A549 treated with ZK216348 at 1 μM for 4 hours (cell line): Measurements from ENCODE around the gene PIEZO1. TPM values are rescaled to one million over a fixed set of nuclear protein-coding genes. Genes with fewer than 3 reads are reported as not detected.

ENCODE experiments used
- total RNA-seq: library from RNA; stranded (reverse); fragments of 200-300 nt; extraction: Qiagen RNA extraction; gene quantifications from 5 replicates; pipeline ENCODE4 v1.2.3, GENCODE V29; 2022; ENCODE audit warnings: low read depth

Gene PIEZO1, protein sequence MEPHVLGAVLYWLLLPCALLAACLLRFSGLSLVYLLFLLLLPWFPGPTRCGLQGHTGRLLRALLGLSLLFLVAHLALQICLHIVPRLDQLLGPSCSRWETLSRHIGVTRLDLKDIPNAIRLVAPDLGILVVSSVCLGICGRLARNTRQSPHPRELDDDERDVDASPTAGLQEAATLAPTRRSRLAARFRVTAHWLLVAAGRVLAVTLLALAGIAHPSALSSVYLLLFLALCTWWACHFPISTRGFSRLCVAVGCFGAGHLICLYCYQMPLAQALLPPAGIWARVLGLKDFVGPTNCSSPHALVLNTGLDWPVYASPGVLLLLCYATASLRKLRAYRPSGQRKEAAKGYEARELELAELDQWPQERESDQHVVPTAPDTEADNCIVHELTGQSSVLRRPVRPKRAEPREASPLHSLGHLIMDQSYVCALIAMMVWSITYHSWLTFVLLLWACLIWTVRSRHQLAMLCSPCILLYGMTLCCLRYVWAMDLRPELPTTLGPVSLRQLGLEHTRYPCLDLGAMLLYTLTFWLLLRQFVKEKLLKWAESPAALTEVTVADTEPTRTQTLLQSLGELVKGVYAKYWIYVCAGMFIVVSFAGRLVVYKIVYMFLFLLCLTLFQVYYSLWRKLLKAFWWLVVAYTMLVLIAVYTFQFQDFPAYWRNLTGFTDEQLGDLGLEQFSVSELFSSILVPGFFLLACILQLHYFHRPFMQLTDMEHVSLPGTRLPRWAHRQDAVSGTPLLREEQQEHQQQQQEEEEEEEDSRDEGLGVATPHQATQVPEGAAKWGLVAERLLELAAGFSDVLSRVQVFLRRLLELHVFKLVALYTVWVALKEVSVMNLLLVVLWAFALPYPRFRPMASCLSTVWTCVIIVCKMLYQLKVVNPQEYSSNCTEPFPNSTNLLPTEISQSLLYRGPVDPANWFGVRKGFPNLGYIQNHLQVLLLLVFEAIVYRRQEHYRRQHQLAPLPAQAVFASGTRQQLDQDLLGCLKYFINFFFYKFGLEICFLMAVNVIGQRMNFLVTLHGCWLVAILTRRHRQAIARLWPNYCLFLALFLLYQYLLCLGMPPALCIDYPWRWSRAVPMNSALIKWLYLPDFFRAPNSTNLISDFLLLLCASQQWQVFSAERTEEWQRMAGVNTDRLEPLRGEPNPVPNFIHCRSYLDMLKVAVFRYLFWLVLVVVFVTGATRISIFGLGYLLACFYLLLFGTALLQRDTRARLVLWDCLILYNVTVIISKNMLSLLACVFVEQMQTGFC (N-terminal part only)
- 76.0 to 155 TPM (median 134 TPM) in 5 replicates for total RNA-seq

DNA sequence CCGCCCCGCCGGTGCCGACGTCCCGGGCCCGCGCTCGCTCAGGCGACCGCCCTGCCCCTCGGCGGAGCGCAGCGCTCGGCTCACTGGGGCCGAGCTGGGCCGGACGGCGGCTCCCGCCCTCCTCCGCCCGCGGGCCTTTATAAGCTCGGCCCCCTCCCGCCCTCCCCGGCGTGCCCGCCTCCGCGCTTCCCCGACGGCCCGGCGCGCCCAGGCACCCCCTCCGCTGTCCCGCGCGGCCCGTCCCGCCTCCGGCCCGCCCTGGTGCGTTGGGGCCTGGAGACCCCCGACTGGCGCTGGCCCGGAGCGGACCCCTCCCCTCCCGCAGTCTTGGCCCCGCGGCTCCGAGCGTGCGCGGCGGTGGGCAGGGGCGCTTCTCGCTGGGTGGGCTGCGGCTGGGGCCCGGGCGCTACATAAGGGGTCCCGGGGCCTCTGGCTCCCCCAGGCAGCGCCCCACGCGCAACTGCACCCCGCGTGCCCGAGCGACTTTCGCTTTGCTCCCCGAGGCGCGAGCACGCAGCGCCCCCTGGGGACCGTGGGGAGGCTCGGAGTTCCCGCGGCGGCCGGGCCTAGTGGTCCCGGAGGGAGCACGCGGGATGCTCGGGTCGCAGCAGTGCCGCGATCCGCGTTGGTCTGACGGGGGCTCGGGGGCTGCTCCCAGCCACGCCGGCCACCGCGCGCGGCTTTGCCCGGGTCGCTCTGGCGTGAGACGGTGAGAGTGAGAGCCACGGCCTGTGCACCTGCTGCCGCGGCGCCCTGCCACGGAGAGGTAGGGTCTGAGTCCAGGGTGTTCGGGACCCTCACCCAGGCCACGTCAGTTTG is at the start of gene PIEZO1:
Gene PIEZO1, minus strand, starts transcription at position 115 of the 819 bp plus-strand sequence. CDS start 256 bp downstream, outside the sequence.

DNA sequence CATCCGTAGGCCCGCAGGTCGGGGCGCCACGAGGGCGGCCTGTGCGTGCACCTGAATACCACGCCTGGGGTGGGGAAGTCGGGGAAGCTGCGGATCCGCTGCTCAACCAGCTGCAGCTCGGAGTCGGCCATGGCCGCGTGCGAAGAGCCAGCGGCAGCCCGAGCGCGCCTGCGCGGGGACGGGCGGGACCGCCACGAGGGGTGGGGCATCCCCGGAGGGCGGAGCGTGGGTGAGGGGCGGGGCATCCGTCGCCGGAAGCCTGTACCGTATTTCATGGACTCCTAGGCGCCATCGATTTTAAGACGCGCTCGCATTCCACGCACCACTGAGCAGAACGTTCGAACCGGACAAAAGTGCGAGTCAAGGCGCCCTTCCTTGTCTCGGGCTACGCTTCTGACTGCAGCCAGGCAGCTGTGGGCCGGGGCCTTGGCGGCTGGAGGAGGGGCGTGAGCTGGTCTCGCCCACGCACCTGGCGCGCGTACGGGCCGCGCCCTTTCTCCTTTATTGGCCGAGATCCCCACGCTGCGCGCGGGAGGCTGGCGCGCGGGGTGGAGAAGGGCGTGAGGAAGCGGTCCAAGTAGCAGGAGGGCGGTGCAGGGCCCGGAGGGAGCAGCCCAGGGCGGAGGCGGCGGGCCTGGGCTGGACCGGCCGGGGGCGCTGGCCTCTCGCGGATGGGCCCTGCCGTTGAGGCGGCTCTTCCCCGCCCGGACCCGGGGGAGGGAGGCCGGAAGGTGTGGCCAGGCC is 26.9 kb upstream of the PIEZO1 start, which contains the start of gene APRT:
Gene APRT, minus strand, starts transcription at position 160 of the 744 bp plus-strand sequence. Its CDS starts 29 bp downstream, at position 131.

DNA sequence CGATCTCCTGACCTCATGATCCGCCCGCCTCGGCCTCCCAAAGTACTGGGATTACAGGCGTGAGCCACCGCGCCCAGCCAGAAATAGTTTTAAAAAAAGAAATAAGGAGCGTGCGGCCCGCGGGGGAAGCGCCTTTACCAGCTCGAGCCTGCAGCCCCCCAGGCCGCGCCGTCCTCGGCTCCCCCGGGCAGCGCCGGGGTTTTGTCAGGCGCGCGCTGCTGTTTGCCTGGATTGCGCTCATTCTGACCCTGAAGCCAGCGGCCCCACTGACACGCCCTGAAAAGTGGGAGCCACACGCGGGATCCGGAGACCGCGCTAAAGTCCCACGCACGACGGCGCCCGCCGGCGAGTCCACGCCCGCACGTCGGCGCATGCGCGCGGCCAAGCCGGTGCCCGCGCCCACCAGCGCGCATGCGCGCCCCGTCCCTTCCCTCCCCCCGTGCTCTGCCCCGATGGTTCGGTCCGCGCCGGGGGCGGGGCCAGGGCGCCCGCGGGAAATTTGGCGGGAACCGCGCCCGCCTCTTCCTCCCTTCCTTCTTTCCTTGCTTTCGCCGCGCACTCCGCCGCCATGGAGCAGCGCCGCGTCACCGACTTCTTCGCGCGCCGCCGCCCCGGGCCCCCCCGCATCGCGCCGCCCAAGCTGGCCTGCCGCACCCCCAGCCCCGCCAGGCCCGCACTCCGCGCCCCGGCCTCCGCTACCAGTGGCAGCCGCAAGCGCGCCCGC is 18.4 kb upstream of the PIEZO1 start, which contains the start of gene CDT1:
Gene CDT1, plus strand, starts transcription at position 526 of the 724 bp plus-strand sequence. Its CDS starts 43 bp downstream, at position 569.

DNA sequence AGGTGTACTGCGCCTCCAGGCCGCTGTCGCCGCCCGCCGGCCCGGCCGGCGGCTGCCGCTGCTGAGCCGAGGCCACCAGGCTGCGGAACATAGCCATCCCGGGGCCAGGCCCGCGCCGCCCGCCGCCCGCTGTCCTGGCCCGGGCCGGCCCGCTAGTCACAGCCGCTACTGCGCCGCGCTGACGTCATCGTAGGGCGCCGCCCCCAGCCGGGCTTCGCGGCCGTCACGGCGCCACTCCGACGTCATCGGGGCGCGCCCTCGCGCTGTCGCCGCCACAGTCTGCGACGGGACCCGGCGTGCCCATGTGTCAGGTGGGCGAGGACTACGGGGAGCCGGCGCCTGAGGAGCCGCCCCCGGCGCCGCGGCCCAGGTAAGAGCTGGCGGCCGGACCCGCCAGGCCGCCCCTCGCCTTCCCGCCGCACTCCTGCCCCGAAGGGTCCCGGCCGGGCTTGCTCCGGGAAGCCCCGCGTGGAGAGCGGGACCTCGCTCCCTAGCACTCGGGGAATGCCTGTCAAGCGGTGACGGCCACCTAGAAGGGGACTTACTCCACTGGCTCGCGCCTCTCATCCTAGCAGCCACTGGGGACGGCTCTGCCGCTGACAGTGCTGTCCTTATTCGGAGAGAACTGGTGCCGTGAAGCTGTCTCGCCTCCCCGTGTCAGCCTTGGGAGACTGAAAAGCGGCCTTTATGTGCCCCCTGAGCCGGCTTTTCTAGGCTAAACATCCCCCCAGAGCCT is 78.6 kb downstream of the PIEZO1 start, which contains the start of the genes CTU2 and RNF166:
Gene CTU2, plus strand, starts transcription at position 275 of the 736 bp plus-strand sequence. Its CDS starts 28 bp downstream, at position 303.
Gene RNF166, minus strand, starts transcription at position 180 of the 736 bp plus-strand sequence. Its CDS starts 83 bp downstream, at position 97.

DNA sequence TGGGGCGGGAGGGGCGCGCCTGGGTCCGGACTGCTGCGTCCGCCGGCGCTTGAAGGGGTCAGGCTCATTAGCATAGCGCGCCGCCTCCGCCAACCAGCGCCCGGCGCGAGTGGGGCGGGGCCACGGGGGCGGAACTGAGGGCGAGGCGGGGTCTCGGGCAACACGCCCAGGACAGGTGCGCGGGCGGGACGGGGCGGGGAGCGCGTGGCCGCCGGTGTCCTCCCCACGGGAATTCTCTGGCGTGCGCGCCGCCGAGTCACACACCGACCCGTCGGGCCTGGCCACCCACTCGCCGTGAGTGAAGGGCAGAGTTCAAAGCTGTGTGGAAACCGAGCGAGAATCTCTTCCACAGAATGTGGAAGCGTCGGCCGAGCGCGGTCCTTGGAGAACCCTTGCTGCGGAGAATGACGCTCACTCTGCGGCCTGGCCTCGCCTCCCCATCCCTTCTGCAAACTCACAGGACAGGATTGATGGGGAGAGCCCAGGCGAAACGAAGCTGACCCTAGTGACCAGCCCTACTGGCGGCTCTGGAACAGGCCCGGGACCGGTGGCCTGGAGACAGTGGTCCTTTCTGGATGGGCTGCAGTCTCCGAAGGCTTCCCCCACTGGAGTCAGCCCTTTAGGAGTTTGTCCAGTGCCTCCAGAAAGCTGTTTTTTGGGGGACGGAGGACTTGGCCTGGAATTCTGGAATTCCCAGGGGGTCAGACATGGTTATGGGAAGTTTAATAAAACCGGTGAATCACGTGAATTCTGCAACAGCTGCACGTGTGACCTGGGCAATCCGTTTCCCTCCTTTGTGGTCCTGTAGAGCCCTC is 98.4 kb downstream of the PIEZO1 start, which contains the start of gene SNAI3:
Gene SNAI3, minus strand, starts transcription at position 69 of the 815 bp plus-strand sequence. CDS start 101 bp downstream, outside the sequence.

Other genes starting within 250 kb of the PIEZO1 start
- 41.1 to 61.6 TPM (median 53.2 TPM) in 5 replicates for gene ZC3H18, start 214.8 kb downstream of the PIEZO1 start, total RNA-seq
- gene IL17C, start 146.6 kb downstream of the PIEZO1 start, total RNA-seq, result not detected in 5 replicates
- 157 to 314 TPM (median 306 TPM) in 5 replicates for gene CYBA, start 134.2 kb downstream of the PIEZO1 start, total RNA-seq
- gene MVD, start 122.1 kb downstream of the PIEZO1 start, total RNA-seq, result 16.3 to 26.2 TPM (median 22.6 TPM) in 5 replicates
- gene SNAI3, start 98.7 kb downstream of the PIEZO1 start, total RNA-seq, result 0.14 to 0.15 TPM in 2 of 5 replicates, not detected in the others
- gene RNF166, start 78.8 kb downstream of the PIEZO1 start, total RNA-seq, result 8.7 to 18.9 TPM (median 17.2 TPM) in 5 replicates
- 18.2 to 34.2 TPM (median 33.0 TPM) in 5 replicates for gene CTU2, start 78.7 kb downstream of the PIEZO1 start, total RNA-seq
- 16.4 to 34.7 TPM (median 30.6 TPM) in 5 replicates for gene CDT1, start 18.6 kb upstream of the PIEZO1 start, total RNA-seq
- 263 to 424 TPM (median 397 TPM) in 5 replicates for gene APRT, start 26.7 kb upstream of the PIEZO1 start, total RNA-seq
- 32.1 to 50.6 TPM (median 46.1 TPM) in 5 replicates for gene GALNS, start 71.7 kb upstream of the PIEZO1 start, total RNA-seq
- 92.5 to 149 TPM (median 118 TPM) in 5 replicates for gene TRAPPC2L, start 71.9 kb upstream of the PIEZO1 start, total RNA-seq
- not detected in 5 replicates for gene PABPN1L, start 81.4 kb upstream of the PIEZO1 start, total RNA-seq
- gene CBFA2T3, start 192.0 kb upstream of the PIEZO1 start, total RNA-seq, result 0.18 to 0.75 TPM (median 0.47 TPM) in 5 replicates